GM18951 (cell line): ENCODE results near the gene OPCML.

Experiments
- POLR2A ChIP-seq: IDR thresholded peaks from 4 replicates; pipeline ENCODE4 v1.6.1; 2011; ENCODE audit warnings: mild to moderate bottlenecking; ENCODE audit not compliant: insufficient read length, insufficient read depth; ENCODE audit errors: extremely low read depth
- in situ Hi-C: fragments of 300-500 bp; cut with MboI; formaldehyde crosslinking; loops from one replicate; pipeline ENCODE4 v1.12.0; 2022; ENCODE audit warnings: low sequenced_read_pairs, mixed read lengths, inconsistent platforms; ENCODE audit not compliant: unreplicated experiment

OPCML gene

GRCh38 chr11:133291780-133292179 lies 240.5 kb downstream of the OPCML start:
- in situ Hi-C loops, result no loop called here
- TF ChIP-seq POLR2A, result no peak

DNA sequence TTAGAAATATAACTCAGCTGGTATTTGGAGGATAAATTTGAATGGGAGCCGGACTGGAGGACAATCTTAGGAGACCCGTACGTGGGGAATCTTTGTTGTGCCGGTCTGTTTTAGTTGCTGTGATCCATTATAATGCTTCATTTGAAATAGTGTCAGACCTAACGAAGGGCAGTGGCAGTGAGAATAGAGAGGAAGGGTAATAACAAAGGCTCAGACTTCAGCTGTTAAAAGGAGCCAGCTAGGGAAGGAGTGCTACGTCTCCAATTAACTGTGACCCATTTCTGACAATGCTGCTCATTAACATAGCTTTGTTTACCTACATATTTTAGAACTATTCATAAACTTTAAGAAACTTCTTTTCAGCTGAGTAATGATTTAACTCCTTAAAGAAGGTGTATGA lies 246.9 kb downstream of the OPCML start:
- in situ Hi-C loops, result no loop called here
- no peak for TF ChIP-seq POLR2A

DNA sequence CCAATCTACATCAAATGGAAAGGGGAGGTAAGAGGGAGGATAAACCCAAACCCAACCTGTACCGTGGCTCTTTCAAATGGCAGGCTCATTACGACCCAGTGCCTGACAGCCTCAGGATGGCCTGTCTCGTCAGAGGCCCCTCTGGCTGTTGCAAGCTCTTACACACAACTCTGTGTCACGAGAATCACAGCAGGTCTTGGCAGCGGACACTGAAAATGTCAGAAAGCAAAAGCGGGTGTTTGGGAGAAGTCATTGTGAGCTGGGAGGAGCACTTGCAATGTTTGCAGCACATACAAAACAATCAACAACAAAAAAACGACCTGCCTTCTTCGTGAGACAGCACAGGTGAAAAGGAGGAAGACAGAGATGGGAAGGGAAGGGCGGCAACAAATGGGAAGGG lies 248.1 kb downstream of the OPCML start:
- no peak for TF ChIP-seq POLR2A

DNA sequence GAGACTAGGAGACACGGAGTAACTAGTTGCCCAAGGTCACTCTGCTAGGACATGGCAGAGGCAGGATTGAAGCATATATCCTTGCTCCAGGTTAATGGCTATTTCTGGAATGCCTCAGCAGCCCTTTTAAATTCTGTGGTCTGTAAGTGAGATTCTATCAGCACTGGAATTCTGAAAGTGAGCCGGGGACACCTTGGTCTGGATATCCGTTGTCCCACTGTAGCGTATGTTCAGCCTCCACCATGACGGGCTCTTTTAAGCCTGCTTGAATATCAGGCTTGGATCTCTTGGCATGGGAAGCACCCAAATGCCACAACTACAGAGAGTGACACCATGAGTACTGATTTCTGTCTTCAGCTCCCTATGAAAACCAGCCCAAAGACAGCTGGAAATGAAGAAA lies 254.4 kb downstream of the OPCML start:
- in situ Hi-C loops, result no loop called here
- no peak for TF ChIP-seq POLR2A

More for the DNA sequence above, 248.1 kb downstream of the OPCML start:
- in situ Hi-C loops, result no loop called here

DNA sequence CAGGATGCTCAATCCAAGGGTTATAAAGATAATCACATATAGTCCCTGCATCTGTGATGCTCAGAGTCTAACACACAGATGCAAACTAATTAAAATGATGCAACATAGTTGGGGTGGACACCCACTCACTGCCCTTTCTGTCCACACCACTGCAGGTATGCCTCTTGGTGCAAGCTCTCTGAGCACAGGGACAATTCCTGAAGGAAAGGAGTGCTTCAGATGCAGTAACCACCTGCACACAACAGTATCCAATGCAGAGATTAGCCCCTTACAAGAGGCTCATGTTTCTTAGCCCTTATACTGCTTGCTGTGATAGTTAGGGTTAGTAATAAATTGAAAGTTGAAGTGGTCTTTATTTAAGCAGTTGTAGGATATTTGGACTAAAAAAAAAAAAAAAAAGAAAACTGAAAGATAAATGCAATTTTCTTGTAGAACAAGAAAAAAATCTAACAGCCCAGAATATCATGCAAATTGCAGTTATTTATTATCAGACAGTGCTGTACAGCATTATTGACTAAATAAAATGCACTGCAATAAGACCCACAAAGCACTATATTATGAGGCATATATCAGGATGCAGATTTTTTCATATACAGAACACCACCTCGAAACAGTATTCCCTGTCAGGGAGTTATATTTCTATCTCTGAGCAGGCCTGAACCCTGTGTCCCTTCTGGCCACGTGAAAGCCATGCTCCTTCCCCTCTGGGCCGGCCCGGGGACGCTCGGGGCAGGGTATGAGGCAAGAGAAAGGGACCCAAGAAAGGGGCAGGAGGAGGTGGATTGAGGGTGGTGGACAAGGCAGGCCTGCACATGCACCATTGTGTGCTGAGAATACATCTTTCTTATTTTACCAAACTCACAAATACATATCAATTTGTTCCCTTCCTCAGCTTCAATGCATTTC lies 260.2 kb downstream of the OPCML start:
- TF ChIP-seq POLR2A, result no peak
- in situ Hi-C loops, result no loop called here

GRCh38 chr11:133271206-133271605 lies 261.1 kb downstream of the OPCML start:
- TF ChIP-seq POLR2A, result no peak
- in situ Hi-C loops, result no loop called here

DNA sequence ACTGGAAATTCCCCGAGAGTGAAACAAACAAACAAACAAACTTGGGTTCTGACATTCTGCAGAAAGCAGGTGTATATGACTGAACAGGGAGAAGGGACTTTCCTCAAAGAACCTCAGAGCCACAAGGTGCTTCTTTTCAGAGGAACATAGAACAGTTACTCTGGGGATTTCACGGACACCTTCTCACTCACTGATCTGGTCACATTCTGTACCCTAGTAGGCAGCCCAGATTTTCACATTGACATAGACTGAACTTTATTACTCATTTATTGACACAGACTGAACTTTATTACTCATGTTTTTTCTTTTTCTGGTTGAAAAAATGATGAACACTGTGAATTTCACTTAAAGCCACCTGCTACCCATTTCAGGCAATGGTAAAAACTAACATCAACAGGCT lies 263.0 kb downstream of the OPCML start:
- no peak for TF ChIP-seq POLR2A
- in situ Hi-C loops, result no loop called here

- TF ChIP-seq POLR2A, result no peak
- in situ Hi-C loops, result no loop called here
Observed at GRCh38 chr11:133266986-133267385, 265.3 kb downstream of the OPCML start.

- TF ChIP-seq POLR2A, result no peak
- in situ Hi-C loops, result no loop called here
Observed at GRCh38 chr11:133265530-133266035, 266.7 kb downstream of the OPCML start.

GRCh38 chr11:133263332-133263731 lies 269.0 kb downstream of the OPCML start:
- TF ChIP-seq POLR2A, result no peak
- in situ Hi-C loops, result no loop called here

DNA sequence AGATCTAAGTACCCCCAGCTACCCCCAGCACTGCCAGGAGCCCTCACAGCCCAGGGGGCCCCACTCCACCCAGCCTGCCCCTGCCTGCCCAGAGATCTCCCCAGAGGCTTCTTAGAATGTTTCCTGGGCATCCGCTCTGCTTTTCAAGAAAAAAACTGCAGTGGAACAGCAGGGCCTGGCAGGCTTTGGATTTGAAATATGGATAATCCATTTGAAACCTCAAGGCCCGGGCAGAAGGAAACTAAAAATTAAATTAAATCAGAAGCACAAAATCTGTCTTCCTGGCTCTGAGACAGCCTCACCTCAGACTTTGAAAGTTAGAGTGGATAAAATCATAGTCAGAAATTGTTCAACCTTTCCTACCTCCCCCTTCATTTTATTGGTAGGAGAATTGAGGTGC lies 273.6 kb downstream of the OPCML start:
- in situ Hi-C loops, result no loop called here
- no peak for TF ChIP-seq POLR2A

- in situ Hi-C loops, result no loop called here
- no peak for TF ChIP-seq POLR2A
Observed at GRCh38 chr11:133254601-133255000, 277.7 kb downstream of the OPCML start.

DNA sequence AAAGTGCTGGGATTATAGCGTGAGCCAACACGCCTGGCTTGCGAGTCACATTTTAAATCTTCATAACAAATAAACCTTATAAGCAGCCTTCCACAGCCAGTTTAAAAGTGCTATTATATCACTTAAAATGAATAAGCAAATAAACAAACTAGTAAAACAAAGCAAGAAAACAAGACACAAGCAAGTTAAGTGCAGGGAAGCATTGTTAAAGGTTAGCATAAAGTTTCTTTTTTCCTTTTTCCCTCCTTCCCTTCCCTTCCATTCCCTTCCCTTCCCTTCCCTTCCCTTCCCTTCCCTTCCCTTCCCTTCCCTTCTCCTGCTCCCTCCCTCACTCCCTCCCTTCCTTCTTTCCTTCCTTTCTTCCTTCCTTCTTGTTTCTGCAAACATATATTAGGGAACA lies 278.7 kb downstream of the OPCML start:
- TF ChIP-seq POLR2A, result no peak
- in situ Hi-C loops, result no loop called here

GRCh38 chr11:133251841-133252240 lies 280.5 kb downstream of the OPCML start:
- in situ Hi-C loops, result no loop called here
- no peak for TF ChIP-seq POLR2A
